ENCODE data around the gene SMIM38.

DNA sequence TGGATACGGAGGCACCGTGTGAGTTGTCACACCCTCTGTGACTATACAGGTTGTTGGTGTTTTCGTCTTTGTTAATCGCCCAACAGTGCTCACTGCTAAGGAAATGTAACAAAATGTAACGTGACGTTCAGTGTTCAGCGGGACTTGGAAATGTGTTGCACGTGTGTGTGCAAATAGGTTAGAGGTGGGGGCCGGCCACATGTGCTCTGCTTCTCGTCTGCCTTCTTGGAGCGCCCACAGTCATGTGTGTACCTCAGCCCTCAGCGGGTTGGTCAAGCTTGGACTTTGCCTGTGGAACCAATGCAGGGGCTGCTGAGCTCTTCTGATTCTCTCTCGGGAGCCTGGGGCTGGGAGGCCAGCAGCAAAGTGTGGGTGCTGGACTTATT is 7.4 kb upstream of the SMIM38 start:
- TF ChIP-seq, protein P1, sequence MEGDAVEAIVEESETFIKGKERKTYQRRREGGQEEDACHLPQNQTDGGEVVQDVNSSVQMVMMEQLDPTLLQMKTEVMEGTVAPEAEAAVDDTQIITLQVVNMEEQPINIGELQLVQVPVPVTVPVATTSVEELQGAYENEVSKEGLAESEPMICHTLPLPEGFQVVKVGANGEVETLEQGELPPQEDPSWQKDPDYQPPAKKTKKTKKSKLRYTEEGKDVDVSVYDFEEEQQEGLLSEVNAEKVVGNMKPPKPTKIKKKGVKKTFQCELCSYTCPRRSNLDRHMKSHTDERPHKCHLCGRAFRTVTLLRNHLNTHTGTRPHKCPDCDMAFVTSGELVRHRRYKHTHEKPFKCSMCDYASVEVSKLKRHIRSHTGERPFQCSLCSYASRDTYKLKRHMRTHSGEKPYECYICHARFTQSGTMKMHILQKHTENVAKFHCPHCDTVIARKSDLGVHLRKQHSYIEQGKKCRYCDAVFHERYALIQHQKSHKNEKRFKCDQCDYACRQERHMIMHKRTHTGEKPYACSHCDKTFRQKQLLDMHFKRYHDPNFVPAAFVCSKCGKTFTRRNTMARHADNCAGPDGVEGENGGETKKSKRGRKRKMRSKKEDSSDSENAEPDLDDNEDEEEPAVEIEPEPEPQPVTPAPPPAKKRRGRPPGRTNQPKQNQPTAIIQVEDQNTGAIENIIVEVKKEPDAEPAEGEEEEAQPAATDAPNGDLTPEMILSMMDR (IDR thresholded peaks at IDR 0.05; ENCODE audit: low read depth, low read length, missing input control), result no peak
- TF ChIP-seq NR2F2 (IDR thresholded peaks at IDR 0.05) (no peak), JUND (IDR thresholded peaks at IDR 0.05) (no peak), YY1 (IDR thresholded peaks at IDR 0.05) (no peak), GABPA (IDR thresholded peaks at IDR 0.05 in 1 of 2, conservative IDR thresholded peaks at IDR 0.05 in 1 of 2) (no peak), EGR1 (IDR thresholded peaks at IDR 0.05; ENCODE audit: low read depth in 2 of 2) (no peak), SP1 (IDR thresholded peaks at IDR 0.05) (no peak), HNF4A (conservative IDR thresholded peaks at IDR 0.05) (no peak), RAD21 (IDR thresholded peaks at IDR 0.05) (no peak), FOXA1 (IDR thresholded peaks at IDR 0.05) (no peak)
- TF ChIP-seq, protein P2, sequence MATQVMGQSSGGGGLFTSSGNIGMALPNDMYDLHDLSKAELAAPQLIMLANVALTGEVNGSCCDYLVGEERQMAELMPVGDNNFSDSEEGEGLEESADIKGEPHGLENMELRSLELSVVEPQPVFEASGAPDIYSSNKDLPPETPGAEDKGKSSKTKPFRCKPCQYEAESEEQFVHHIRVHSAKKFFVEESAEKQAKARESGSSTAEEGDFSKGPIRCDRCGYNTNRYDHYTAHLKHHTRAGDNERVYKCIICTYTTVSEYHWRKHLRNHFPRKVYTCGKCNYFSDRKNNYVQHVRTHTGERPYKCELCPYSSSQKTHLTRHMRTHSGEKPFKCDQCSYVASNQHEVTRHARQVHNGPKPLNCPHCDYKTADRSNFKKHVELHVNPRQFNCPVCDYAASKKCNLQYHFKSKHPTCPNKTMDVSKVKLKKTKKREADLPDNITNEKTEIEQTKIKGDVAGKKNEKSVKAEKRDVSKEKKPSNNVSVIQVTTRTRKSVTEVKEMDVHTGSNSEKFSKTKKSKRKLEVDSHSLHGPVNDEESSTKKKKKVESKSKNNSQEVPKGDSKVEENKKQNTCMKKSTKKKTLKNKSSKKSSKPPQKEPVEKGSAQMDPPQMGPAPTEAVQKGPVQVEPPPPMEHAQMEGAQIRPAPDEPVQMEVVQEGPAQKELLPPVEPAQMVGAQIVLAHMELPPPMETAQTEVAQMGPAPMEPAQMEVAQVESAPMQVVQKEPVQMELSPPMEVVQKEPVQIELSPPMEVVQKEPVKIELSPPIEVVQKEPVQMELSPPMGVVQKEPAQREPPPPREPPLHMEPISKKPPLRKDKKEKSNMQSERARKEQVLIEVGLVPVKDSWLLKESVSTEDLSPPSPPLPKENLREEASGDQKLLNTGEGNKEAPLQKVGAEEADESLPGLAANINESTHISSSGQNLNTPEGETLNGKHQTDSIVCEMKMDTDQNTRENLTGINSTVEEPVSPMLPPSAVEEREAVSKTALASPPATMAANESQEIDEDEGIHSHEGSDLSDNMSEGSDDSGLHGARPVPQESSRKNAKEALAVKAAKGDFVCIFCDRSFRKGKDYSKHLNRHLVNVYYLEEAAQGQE (IDR thresholded peaks at IDR 0.05), result no peak
- TF ChIP-seq, protein P3, sequence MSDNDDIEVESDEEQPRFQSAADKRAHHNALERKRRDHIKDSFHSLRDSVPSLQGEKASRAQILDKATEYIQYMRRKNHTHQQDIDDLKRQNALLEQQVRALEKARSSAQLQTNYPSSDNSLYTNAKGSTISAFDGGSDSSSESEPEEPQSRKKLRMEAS (IDR thresholded peaks at IDR 0.05), result no peak
- TF ChIP-seq, protein P4, sequence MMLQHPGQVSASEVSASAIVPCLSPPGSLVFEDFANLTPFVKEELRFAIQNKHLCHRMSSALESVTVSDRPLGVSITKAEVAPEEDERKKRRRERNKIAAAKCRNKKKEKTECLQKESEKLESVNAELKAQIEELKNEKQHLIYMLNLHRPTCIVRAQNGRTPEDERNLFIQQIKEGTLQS (IDR thresholded peaks at IDR 0.05), result no peak
